CD14-positive monocyte (primary cell): Measurements from ENCODE around the gene MACF1. TPM values are rescaled to one million over a fixed set of nuclear protein-coding genes. Genes with fewer than 3 reads are reported as not detected.

ENCODE experiments used
- DNase-seq, 3 donors: peaks; one replicate each; pipeline ENCODE4 v3.0.0-alpha.2; 2011 to 2022
- H2AFZ ChIP-seq: 2 replicates; pipeline ENCODE4 v1.6.0; 2012; ENCODE audit warnings: mild to moderate bottlenecking, low read depth, low read length, inconsistent platforms; ENCODE audit not compliant: insufficient read depth, poor library complexity, severe bottlenecking
- H3K27ac ChIP-seq, 2 donors: 1 replicate in 1 of 2; 2 replicates in 1 of 2; pipeline ENCODE4 v1.5.1; 2012 to 2013; ENCODE audit warnings: low read length in 2 of 2, control low read depth in 1 of 2, inconsistent platforms in 1 of 2, low read depth in 1 of 2, mild to moderate bottlenecking in 1 of 2
- H3K27me3 ChIP-seq, 2 donors: one replicate each; pipeline versions ENCODE4 v1.6.0 to v1.6.1; 2011 to 2013; ENCODE audit warnings: low read length in 2 of 2; ENCODE audit not compliant: control insufficient read depth in 2 of 2, insufficient read depth in 2 of 2
- H3K36me3 ChIP-seq, 2 donors: replicated peaks in 1 of 2; 1 replicate in 1 of 2; 2 replicates in 1 of 2; pipeline versions ENCODE4 v1.5.1 to v1.6.1; 2012 to 2013; ENCODE audit warnings: low read length in 2 of 2, control low read depth in 1 of 2, inconsistent platforms in 1 of 2, mild to moderate bottlenecking in 1 of 2; ENCODE audit not compliant: insufficient read depth in 2 of 2, control insufficient read depth in 1 of 2
- H3K4me1 ChIP-seq, 2 donors: 1 replicate in 1 of 2; 2 replicates in 1 of 2; pipeline versions ENCODE4 v1.5.1 to v1.6.1; 2012 to 2013; ENCODE audit warnings: low read length in 2 of 2, control low read depth in 1 of 2, inconsistent platforms in 1 of 2, mild to moderate bottlenecking in 1 of 2, moderate library complexity in 1 of 2; ENCODE audit not compliant: insufficient read depth in 2 of 2, control insufficient read depth in 1 of 2
- H3K4me2 ChIP-seq: replicated peaks from 2 replicates; pipeline ENCODE3; 2012; ENCODE audit warnings: low read length, moderate library complexity, mild to moderate bottlenecking; ENCODE audit not compliant: poor library complexity, severe bottlenecking; ENCODE audit errors: extremely low read depth
- H3K4me3 ChIP-seq, 3 experiments: fragments of 200-600 bp in 1 of 3; sonication (generic) in 1 of 3; replicated peaks in 1 of 3; 1 replicate in 2 of 3; 2 replicates in 1 of 3; pipeline ENCODE4 v1.5.1; 2011 to 2013; ENCODE audit warnings: low read length in 3 of 3, mild to moderate bottlenecking in 3 of 3, control low read depth in 2 of 3, low read depth in 2 of 3, inconsistent platforms in 1 of 3, moderate library complexity in 1 of 3
- H3K79me2 ChIP-seq: 2 replicates; pipeline ENCODE4 v1.6.0; 2012; ENCODE audit warnings: mild to moderate bottlenecking, control low read depth, inconsistent platforms, low read length, moderate library complexity; ENCODE audit not compliant: insufficient read depth
- H3K9ac ChIP-seq: 2 replicates; pipeline ENCODE4 v1.6.0; 2017; ENCODE audit warnings: low read length, mild to moderate bottlenecking; ENCODE audit not compliant: insufficient read depth, poor library complexity, severe bottlenecking
- H3K9me3 ChIP-seq, 2 donors: replicated peaks in 1 of 2; 1 replicate in 1 of 2; 2 replicates in 1 of 2; pipeline versions ENCODE4 v1.5.1 to v1.6.1; 2012 to 2013; ENCODE audit warnings: low read length in 2 of 2, control low read depth in 1 of 2; ENCODE audit not compliant: control insufficient read depth in 1 of 2, insufficient read depth in 1 of 2
- H4K20me1 ChIP-seq: 2 replicates; pipeline ENCODE4 v1.6.0; 2012; ENCODE audit warnings: mild to moderate bottlenecking, low read length, control low read depth, moderate library complexity; ENCODE audit not compliant: insufficient read depth
- H3K27ac Mint-ChIP-seq, 7 donors: one replicate each; pipeline ENCODE4 v1.8.0; 2020; ENCODE audit warnings: mild to moderate bottlenecking in 7 of 7, mixed read lengths in 7 of 7, moderate library complexity in 6 of 7, inconsistent platforms in 2 of 7
- H3K27me3 Mint-ChIP-seq, 3 donors: one replicate each; pipeline ENCODE4 v1.8.0; 2021 to 2022; ENCODE audit warnings: low read depth in 3 of 3, mild to moderate bottlenecking in 3 of 3, mixed read lengths in 3 of 3, moderate library complexity in 3 of 3, inconsistent platforms in 1 of 3
- H3K36me3 Mint-ChIP-seq, 2 donors: one replicate each; pipeline ENCODE4 v1.8.0; 2020; ENCODE audit warnings: mixed read lengths in 2 of 2, inconsistent platforms in 1 of 2, mild to moderate bottlenecking in 1 of 2
- H3K4me1 Mint-ChIP-seq: one replicate; pipeline ENCODE4 v1.8.0; 2020; ENCODE audit warnings: mild to moderate bottlenecking, mixed read lengths
- H3K4me3 Mint-ChIP-seq, 2 donors: one replicate each; pipeline ENCODE4 v1.8.0; 2020; ENCODE audit warnings: mild to moderate bottlenecking in 2 of 2, mixed read lengths in 2 of 2, moderate library complexity in 1 of 2
- H3K9me3 Mint-ChIP-seq, 7 donors: one replicate each; pipeline ENCODE4 v1.8.0; 2020 to 2022; ENCODE audit warnings: mixed read lengths in 7 of 7, mild to moderate bottlenecking in 6 of 7, moderate library complexity in 6 of 7, inconsistent platforms in 2 of 7
- WGBS: methylation state at CpG from one replicate; pipeline ENCODE4 v1.1.5; 2013; ENCODE audit warnings: missing lambda C conversion rate; ENCODE audit not compliant: insufficient coverage; 5-methylcytosine and 5-hydroxymethylcytosine counted together
- intact Hi-C, 2 donors: fragments of 100-400 bp; cut with micrococcal nuclease; formaldehyde crosslinking; loops; one replicate each; pipeline versions ENCODE4 v1.15.0 to v1.15.1; 2023
- polyA plus RNA-seq, 3 donors: library from polyadenylated mRNA; depleted of rRNA in 1 of 3; unstranded in 2 of 3; stranded (reverse) in 1 of 3; fragments of 300-500 nt in 2 of 3; fragments of >200 nt in 1 of 3; fragmentation: Illumina TruSeq in 2 of 3; gene quantifications; 1 replicate in 2 of 3; 2 replicates in 1 of 3; pipeline ENCODE4 v1.2.3, GENCODE V29; 2012 to 2021
- TF ChIP-seq, protein P1 (sequence below): fragments of 200-600 bp; IDR thresholded peaks from one replicate; pipeline ENCODE4 v1.8.0; 2022; ENCODE audit warnings: antibody characterized with exemption, mild to moderate bottlenecking

The MACF1 gene
- polyA plus RNA-seq, 3 donors, result 3.4 to 36.8 (median 4.5) TPM

DNA sequence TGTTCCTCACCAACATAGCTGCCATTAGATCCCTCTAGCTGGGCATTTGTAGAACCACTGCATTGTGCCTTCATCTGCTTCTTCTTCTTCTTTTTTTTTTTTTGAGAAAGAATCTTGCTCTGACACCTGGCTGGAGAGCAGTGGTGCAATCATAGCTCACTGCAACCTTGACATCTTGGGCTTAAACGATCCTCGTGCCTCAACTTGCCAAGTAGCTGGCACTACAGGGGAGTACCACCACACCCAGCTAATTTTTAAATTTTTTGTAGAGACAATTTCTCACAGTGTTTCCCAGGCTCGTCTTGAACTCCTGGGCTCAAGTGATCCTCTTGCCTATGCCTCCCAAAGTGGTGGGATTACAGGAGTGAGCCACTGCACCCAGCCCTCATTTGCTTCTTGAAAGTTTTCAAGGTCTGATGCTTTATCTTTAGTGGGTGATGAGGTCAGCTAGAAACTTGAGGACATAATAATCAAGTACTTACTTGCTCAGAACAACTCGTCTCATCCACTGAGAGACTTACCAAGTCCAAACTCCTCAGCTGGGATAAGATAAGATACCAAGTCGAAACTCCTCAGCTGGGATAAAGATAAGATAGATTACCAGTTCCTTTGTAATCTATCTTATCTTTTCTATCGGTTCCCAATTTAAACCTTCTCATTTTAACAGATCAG, 71.5 kb downstream of the MACF1 start:
- no peak for DNase-seq
- WGBS, result no CpG with 5 or more reads among the region's 6 CpGs
- Histone ChIP-seq H3K79me2 (peaks cover 58% of the 10 kb centered on the region), H3K9ac (no peak overlapping the region), H3K4me1 (no peaks in the 10 kb centered on the region), H3K27ac (no peak overlapping the region), H3K27me3 (no peaks in the 10 kb centered on the region), H2AFZ (no peak overlapping the region), H3K4me2 (no peak overlapping the region), H3K36me3 (peaks cover 0 to 3% of the 10 kb centered on the region in 2 donors), H4K20me1 (peaks cover 83% of the 10 kb centered on the region), H3K4me3 (no peak overlapping the region), H3K9me3 (no peaks in the 10 kb centered on the region)
- peaks cover 0 to 1% (median 0%) of the 10 kb centered on the region in 3 donors for H3K27me3 Mint-ChIP-seq
- peaks cover 7 to 19% of the 10 kb centered on the region in 2 donors for H3K36me3 Mint-ChIP-seq
- TF ChIP-seq, protein P1, sequence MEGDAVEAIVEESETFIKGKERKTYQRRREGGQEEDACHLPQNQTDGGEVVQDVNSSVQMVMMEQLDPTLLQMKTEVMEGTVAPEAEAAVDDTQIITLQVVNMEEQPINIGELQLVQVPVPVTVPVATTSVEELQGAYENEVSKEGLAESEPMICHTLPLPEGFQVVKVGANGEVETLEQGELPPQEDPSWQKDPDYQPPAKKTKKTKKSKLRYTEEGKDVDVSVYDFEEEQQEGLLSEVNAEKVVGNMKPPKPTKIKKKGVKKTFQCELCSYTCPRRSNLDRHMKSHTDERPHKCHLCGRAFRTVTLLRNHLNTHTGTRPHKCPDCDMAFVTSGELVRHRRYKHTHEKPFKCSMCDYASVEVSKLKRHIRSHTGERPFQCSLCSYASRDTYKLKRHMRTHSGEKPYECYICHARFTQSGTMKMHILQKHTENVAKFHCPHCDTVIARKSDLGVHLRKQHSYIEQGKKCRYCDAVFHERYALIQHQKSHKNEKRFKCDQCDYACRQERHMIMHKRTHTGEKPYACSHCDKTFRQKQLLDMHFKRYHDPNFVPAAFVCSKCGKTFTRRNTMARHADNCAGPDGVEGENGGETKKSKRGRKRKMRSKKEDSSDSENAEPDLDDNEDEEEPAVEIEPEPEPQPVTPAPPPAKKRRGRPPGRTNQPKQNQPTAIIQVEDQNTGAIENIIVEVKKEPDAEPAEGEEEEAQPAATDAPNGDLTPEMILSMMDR, result no peak
- peaks cover 1% of the 10 kb centered on the region for H3K4me1 Mint-ChIP-seq
- intact Hi-C loops, result no loop called here
- H3K9me3 Mint-ChIP-seq, result no peaks in the 10 kb centered on the region
- H3K27ac Mint-ChIP-seq, result peak overlapping the region in 1 of 7 donors; percentile 46
- H3K4me3 Mint-ChIP-seq, result no peak overlapping the region

DNA sequence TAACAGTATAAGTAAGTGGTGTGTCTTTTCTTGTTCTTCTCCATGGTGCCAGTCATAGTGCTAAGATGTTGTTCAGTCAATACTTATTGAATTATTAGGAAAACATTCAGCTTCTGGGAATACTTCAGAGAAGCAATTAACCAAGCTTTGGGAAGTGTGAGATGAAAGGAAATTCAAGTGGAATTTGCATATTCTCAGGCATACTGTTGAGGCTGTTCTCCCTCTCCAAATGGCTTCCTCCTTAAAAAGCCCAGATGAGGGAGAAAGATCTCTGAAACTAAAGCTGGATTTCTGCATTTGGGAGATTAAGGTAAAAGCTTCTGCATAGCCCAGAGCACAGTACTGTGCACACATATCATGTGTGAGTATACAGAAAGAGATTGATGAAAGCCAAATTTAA, 73.4 kb downstream of the MACF1 start:
- Histone ChIP-seq H3K4me3 (no peak overlapping the region), H3K36me3 (peaks cover 14 to 16% of the 10 kb centered on the region in 2 donors), H4K20me1 (peaks cover 64% of the 10 kb centered on the region), H3K79me2 (peaks cover 45% of the 10 kb centered on the region), H3K27me3 (no peaks in the 10 kb centered on the region), H3K4me1 (no peaks in the 10 kb centered on the region), H3K9me3 (no peaks in the 10 kb centered on the region), H3K4me2 (no peak overlapping the region), H3K9ac (no peak overlapping the region), H2AFZ (no peak overlapping the region), H3K27ac (no peak overlapping the region)
- no peak overlapping the region for H3K4me3 Mint-ChIP-seq
- no peak for DNase-seq
- H3K27me3 Mint-ChIP-seq, result peaks cover 0 to 1% (median 0%) of the 10 kb centered on the region in 3 donors
- TF ChIP-seq, protein P1, result no peak
- no peaks in the 10 kb centered on the region for H3K9me3 Mint-ChIP-seq
- H3K27ac Mint-ChIP-seq, result no peak overlapping the region
- peaks cover 16 to 25% of the 10 kb centered on the region in 2 donors for H3K36me3 Mint-ChIP-seq
- peaks cover 1% of the 10 kb centered on the region for H3K4me1 Mint-ChIP-seq
- intact Hi-C loops, result no loop called here
